Measurements from ENCODE around the gene FBXO36.
"Not testable (repeated sequence)": the region's sequence is repeated elsewhere in the genome, so short reads cannot be mapped to it uniquely, and the experiment has no call there.

Gene FBXO36

DNA sequence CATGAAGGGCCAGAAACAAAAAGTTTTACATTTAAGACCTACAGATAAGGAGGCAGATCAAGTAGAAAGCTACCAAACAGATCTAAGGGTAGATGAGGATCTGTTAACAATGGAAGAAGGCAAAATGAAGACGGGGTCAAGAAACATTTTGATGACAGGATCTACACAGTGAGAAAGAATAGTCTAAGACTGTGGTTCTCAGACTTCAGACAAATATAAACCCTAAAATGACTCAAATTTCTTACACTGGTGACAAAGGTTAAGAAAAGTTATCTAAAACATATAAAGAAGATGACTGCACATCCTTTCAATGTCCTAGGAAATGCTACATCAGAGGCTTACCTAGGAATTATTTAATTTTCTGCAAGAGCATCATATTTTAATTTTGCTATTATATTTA, 34.9 kb upstream of the FBXO36 start:
- DNase-seq (ENCODE audit: insufficient read length, low spot score) (no peak), FAIRE-seq (no peak)
- TF ChIP-seq PAX5 (IDR thresholded peaks at IDR 0.05; ENCODE audit: insufficient read depth, low read length, severe bottlenecking) (no peak), TAF1 (IDR thresholded peaks at IDR 0.05; ENCODE audit: low read depth, low read length) (no peak), POLR2AphosphoS5 (IDR thresholded peaks at IDR 0.05; ENCODE audit: low read depth, low read length) (no peak)

DNA sequence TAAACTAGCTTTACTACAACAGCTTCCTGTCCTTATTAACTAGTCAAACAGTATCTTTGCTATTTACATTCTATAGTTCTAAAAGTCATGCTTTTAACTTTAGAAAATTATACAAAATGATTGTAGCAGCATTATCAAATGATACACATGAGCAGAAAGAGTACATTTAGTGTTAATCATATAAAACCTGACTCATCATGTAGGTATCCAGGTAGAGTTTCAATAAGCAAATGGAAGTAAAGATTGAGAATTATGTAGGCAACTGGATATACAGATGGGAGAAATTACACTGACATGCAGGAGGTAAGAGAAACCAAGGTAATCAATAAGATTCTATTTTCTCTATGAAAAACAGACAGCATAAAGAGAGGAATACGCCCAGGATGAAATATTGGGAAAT, 34.3 kb upstream of the FBXO36 start:
- DNase-seq (ENCODE audit: insufficient read length, low spot score) (no peak), FAIRE-seq (peak; percentile 35)
- TF ChIP-seq SPI1 (IDR thresholded peaks at IDR 0.05; ENCODE audit: low read depth, low read length) = no peak
- no peak for TF ChIP-seq POU2F2 (IDR thresholded peaks at IDR 0.05; ENCODE audit: low read depth, low read length)
- no peak for TF ChIP-seq POLR2A (IDR thresholded peaks at IDR 0.05; ENCODE audit: low read depth, low read length)
- no peak for TF ChIP-seq PAX5 (IDR thresholded peaks at IDR 0.05; ENCODE audit: insufficient read depth, low read length, severe bottlenecking)
- no peak for TF ChIP-seq POLR2AphosphoS5 (IDR thresholded peaks at IDR 0.05; ENCODE audit: low read depth, low read length)
- TF ChIP-seq TAF1 (IDR thresholded peaks at IDR 0.05; ENCODE audit: low read depth, low read length) = no peak

DNA sequence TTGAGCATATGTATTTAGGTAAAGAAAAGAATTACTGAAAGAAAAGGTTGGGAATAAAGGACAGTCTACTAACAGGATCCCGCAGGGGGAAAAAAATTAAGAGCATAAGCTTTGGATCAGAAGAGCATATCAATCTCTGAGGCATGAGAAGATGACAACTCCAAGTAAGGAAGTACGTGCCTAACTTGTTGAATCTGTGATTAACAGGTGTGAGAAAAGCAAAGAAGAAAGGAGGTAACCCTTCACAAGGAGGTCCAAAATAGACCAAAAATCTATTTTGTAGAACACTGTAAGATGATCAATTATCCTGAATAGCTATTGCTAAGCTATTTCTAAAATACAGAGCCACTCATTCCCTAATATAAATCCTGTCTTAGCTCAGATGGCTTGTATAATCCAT, 33.3 kb upstream of the FBXO36 start:
- DNase-seq (ENCODE audit: insufficient read length, low spot score) (no peak), FAIRE-seq (no peak)
- TF ChIP-seq SPI1 (IDR thresholded peaks at IDR 0.05; ENCODE audit: low read depth, low read length) (no peak), POLR2AphosphoS5 (IDR thresholded peaks at IDR 0.05; ENCODE audit: low read depth, low read length) (no peak), POLR2A (IDR thresholded peaks at IDR 0.05; ENCODE audit: low read depth, low read length) (no peak), TAF1 (IDR thresholded peaks at IDR 0.05; ENCODE audit: low read depth, low read length) (no peak), PAX5 (IDR thresholded peaks at IDR 0.05; ENCODE audit: insufficient read depth, low read length, severe bottlenecking) (no peak), POU2F2 (IDR thresholded peaks at IDR 0.05; ENCODE audit: low read depth, low read length) (no peak)

DNA sequence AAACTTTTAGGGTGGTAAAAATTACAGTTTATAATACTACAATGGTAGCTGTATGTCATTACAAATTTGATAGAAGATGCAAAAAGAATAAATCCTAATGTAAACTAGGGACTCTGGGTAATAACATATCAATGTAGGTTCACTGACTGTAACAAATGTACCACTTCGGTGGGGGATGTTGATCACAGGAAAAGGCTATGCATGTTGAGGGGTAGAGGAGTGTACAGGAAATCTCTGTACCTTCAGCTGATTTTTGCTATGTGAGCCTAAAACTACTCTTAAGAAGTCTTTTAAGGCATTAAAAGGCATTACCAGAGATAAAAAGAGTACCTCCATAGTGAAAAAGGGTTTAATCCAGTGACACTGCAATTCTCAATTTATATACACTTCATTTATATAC, 25.4 kb upstream of the FBXO36 start:
- FAIRE-seq (peak; percentile 59), DNase-seq (ENCODE audit: insufficient read length, low spot score) (no peak)
- TF ChIP-seq POLR2AphosphoS5 (IDR thresholded peaks at IDR 0.05; ENCODE audit: low read depth, low read length) (no peak), SPI1 (IDR thresholded peaks at IDR 0.05; ENCODE audit: low read depth, low read length) (no peak), TAF1 (IDR thresholded peaks at IDR 0.05; ENCODE audit: low read depth, low read length) (no peak), POU2F2 (IDR thresholded peaks at IDR 0.05; ENCODE audit: low read depth, low read length) (no peak), PAX5 (IDR thresholded peaks at IDR 0.05; ENCODE audit: insufficient read depth, low read length, severe bottlenecking) (no peak), POLR2A (IDR thresholded peaks at IDR 0.05; ENCODE audit: low read depth, low read length) (no peak)

DNA sequence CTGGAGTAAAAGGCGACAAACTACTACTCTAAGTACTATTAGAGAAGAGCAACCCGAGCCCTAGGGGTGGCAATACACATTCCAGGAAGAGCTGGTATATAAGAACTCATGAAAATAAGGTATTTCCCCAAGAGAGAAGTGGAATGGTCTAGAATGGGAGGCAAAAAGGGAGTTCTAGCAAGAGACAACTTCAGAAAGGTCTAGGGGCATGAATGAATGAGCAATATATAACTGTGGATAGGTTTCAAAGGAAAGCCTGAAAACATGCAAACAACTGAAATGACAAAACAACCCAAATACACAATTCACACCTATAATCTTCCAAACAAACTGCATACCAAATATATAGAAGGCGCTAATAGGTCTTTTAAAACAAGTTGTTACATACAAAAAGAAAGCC, 22.7 kb upstream of the FBXO36 start:
- DNase-seq (ENCODE audit: insufficient read length, low spot score) (no peak), FAIRE-seq (no peak)
- TF ChIP-seq POU2F2 (IDR thresholded peaks at IDR 0.05; ENCODE audit: low read depth, low read length) = no peak
- no peak for TF ChIP-seq POLR2AphosphoS5 (IDR thresholded peaks at IDR 0.05; ENCODE audit: low read depth, low read length)
- TF ChIP-seq TAF1 (IDR thresholded peaks at IDR 0.05; ENCODE audit: low read depth, low read length) = no peak
- TF ChIP-seq PAX5 (IDR thresholded peaks at IDR 0.05; ENCODE audit: insufficient read depth, low read length, severe bottlenecking) = no peak
- no peak for TF ChIP-seq POLR2A (IDR thresholded peaks at IDR 0.05; ENCODE audit: low read depth, low read length)
- no peak for TF ChIP-seq SPI1 (IDR thresholded peaks at IDR 0.05; ENCODE audit: low read depth, low read length)

DNA sequence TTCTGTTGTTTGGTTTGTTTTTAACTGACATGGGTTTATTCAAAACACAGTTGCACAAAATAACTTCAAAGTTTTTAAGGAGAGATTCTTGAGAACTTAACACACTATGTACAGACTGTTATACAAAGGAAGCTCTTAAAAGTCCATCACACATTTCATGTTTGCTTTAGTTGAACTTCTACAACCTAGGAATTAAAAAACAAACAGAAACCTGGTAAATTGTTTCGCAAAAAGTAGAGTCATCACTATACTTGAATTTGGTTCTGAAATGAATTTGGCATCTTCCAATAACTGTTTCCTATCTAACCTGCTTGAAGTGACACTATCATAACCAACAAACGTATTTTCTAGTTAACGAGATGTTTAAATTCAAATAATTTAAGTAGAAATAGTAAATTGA, 22.3 kb upstream of the FBXO36 start:
- FAIRE-seq (no peak), DNase-seq (ENCODE audit: insufficient read length, low spot score) (no peak)
- TF ChIP-seq POLR2AphosphoS5 (IDR thresholded peaks at IDR 0.05; ENCODE audit: low read depth, low read length) = no peak
- TF ChIP-seq TAF1 (IDR thresholded peaks at IDR 0.05; ENCODE audit: low read depth, low read length) = no peak
- TF ChIP-seq POLR2A (IDR thresholded peaks at IDR 0.05; ENCODE audit: low read depth, low read length) = no peak
- TF ChIP-seq PAX5 (IDR thresholded peaks at IDR 0.05; ENCODE audit: insufficient read depth, low read length, severe bottlenecking) = no peak
- no peak for TF ChIP-seq SPI1 (IDR thresholded peaks at IDR 0.05; ENCODE audit: low read depth, low read length)
- no peak for TF ChIP-seq POU2F2 (IDR thresholded peaks at IDR 0.05; ENCODE audit: low read depth, low read length)

DNA sequence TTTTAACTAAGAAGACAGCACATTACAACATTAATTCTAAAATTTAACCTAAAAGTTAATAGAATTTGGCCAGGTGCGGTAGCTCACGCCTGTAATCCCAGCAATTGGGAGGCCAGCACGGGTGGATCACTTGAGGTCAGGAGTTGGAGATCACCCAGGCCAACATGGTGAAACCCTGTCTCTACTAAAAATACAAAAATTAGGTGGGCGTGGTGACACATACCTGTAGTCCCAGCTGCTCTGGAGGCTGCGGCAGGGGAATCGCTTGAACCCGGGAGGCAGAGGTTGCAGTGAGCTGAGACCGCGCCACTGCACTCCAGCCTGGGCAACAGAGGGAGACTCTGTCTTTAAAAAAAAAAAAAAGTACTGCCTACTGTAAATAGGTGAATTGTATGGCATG, 21.8 kb upstream of the FBXO36 start:
- FAIRE-seq; DNase-seq (ENCODE audit: insufficient read length, low spot score): not testable (repeated sequence)

DNA sequence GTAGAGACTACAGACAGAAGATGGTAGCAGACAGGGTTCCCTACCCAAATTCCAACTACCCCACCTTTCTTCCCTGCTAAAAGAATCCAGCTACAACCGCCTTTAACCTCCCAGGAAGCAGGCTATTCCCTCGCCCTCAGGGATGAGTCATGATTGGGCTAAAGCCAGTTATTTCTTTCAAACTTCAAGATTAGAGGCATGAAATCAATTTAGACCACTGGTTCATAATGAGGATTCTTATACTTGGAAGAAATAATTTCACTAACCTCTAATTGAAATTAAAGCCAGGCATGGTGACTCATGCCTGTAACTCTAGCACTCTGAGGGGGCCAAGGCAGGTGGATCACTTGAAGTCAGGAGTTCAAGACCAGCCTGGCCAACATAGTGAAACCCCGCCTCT, 20.5 kb upstream of the FBXO36 start:
- DNase-seq (ENCODE audit: insufficient read length, low spot score) (no peak), FAIRE-seq (no peak)
- TF ChIP-seq SPI1 (IDR thresholded peaks at IDR 0.05; ENCODE audit: low read depth, low read length) = no peak
- no peak for TF ChIP-seq TAF1 (IDR thresholded peaks at IDR 0.05; ENCODE audit: low read depth, low read length)
- TF ChIP-seq PAX5 (IDR thresholded peaks at IDR 0.05; ENCODE audit: insufficient read depth, low read length, severe bottlenecking) = no peak
- TF ChIP-seq POLR2A (IDR thresholded peaks at IDR 0.05; ENCODE audit: low read depth, low read length) = no peak
- TF ChIP-seq POLR2AphosphoS5 (IDR thresholded peaks at IDR 0.05; ENCODE audit: low read depth, low read length) = no peak
- TF ChIP-seq POU2F2 (IDR thresholded peaks at IDR 0.05; ENCODE audit: low read depth, low read length) = no peak

DNA sequence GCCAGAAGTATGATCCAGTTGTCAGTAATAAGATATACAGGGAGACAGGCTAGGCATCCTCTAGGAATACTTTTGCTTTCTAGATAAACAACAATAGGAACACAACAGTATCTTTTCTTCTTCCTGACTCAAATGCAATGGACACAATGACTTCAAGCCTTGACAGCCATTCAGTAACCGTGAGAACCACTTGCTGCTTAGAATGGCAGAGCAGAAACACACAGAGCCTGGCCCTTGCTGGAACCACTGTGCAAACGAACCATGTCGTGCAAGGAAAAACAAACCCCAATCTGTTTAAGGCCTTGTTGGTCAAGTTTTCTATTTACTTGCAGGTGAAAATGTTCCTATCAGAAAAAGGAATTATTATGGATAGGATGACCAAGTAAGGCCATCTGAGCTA, 19.3 kb upstream of the FBXO36 start:
- DNase-seq (ENCODE audit: insufficient read length, low spot score) = no peak
- TF ChIP-seq SPI1 (IDR thresholded peaks at IDR 0.05; ENCODE audit: low read depth, low read length) = no peak
- no peak for TF ChIP-seq TAF1 (IDR thresholded peaks at IDR 0.05; ENCODE audit: low read depth, low read length)
- TF ChIP-seq PAX5 (IDR thresholded peaks at IDR 0.05; ENCODE audit: insufficient read depth, low read length, severe bottlenecking) = no peak
- TF ChIP-seq POLR2A (IDR thresholded peaks at IDR 0.05; ENCODE audit: low read depth, low read length) = no peak
- no peak for TF ChIP-seq POU2F2 (IDR thresholded peaks at IDR 0.05; ENCODE audit: low read depth, low read length)
- no peak for TF ChIP-seq POLR2AphosphoS5 (IDR thresholded peaks at IDR 0.05; ENCODE audit: low read depth, low read length)
- no peak for FAIRE-seq

DNA sequence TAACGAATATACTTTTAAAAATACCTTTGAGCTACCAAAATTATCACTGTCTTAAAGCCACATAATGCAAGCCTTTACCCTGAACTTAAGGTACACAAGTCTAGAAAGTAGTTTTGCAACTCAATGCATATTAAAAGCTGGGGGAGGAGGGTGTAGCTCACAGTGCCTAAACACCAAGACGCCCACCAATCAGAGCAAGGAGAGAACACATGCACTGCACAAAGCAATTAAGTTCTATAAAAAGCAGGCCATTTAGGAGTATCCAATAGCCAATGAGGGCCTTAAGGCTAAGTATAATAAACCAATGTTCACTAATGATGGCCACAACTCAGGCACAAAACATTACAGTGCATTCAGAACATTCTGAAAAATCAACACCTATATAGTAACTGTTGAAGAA, 16.7 kb upstream of the FBXO36 start:
- FAIRE-seq = no peak

DNA sequence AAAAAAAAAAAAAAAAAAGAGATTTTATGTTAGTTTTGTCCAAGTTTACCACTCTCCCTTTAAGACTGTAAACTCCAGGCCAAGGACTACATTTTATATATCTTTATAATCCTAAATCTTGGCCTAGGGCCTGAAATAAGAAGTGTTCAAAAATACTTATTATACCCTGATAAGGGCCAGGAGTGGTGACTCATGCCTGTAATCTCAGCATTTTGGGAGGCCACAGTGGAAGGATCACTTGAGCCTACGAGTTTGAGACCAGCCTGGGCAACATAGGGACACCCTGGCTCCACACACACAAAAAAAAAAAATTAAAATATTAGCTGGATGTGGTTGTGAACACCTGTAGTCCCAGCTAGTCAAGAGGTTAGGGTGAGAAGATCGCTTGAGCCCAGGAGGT, 13.2 kb upstream of the FBXO36 start:
- DNase-seq (ENCODE audit: insufficient read length, low spot score) (no peak), FAIRE-seq (no peak)
- TF ChIP-seq POLR2A (IDR thresholded peaks at IDR 0.05; ENCODE audit: low read depth, low read length) (no peak), POU2F2 (IDR thresholded peaks at IDR 0.05; ENCODE audit: low read depth, low read length) (no peak), PAX5 (IDR thresholded peaks at IDR 0.05; ENCODE audit: insufficient read depth, low read length, severe bottlenecking) (no peak), SPI1 (IDR thresholded peaks at IDR 0.05; ENCODE audit: low read depth, low read length) (no peak), POLR2AphosphoS5 (IDR thresholded peaks at IDR 0.05; ENCODE audit: low read depth, low read length) (no peak), TAF1 (IDR thresholded peaks at IDR 0.05; ENCODE audit: low read depth, low read length) (no peak)

More for the DNA sequence above, 16.7 kb upstream of the FBXO36 start:
- DNase-seq (ENCODE audit: insufficient read length, low spot score) = no peak
- TF ChIP-seq TAF1 (IDR thresholded peaks at IDR 0.05; ENCODE audit: low read depth, low read length) (no peak), SPI1 (IDR thresholded peaks at IDR 0.05; ENCODE audit: low read depth, low read length) (no peak), PAX5 (IDR thresholded peaks at IDR 0.05; ENCODE audit: insufficient read depth, low read length, severe bottlenecking) (no peak)
